Erythroblast (primary cell): ENCODE measurements around the gene ARMH3.

ENCODE experiments used
- GATA1 ChIP-seq: IDR thresholded peaks from 2 replicates; pipeline ENCODE4 v1.6.1; 2011; ENCODE audit warnings: low read depth, mild to moderate bottlenecking, control low read depth, low read length, moderate library complexity
- POLR2A ChIP-seq: IDR thresholded peaks from 2 replicates; pipeline ENCODE4 v1.6.1; 2011; ENCODE audit warnings: mild to moderate bottlenecking, low read length

DNA sequence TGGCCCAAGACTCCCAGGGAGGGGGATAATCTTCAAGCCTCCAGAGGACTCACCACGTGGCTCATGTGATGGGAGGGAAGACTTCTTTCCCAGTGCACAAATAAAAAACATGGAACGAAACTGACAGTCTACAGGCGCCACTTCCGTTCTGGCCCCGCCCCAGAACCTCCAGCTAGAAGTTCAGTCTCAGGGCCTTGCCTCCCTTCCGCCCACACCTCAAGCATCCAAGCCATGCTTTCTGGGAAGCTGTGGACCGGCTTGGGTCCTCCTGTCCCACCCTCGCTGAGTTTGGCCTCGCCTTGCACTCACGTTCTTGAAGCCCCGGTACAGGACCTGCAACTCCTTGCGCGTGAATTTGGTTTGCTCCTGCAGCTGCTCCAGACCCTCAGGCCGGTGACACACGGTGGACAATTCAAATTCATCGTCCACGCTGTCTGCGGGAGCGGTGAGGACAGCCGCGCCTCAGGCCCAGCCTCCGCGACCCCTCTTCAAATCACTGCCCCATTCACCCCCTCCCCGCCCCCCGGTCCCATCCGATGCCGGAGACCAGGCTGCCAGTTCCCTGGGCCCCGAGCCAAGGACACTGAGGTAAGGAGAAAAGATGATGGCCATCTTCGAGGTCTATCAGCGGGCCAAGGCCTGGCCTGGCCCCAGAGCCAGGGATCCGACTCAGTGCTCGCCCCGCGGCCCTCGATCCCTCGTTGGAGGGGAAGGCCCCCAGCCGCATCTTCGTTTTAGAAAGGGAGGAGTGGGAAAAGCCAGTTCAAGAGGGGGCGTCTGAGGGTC is 227.0 kb downstream of the ARMH3 start:
- no peak for TF ChIP-seq GATA1
- no peak for TF ChIP-seq POLR2A
